Adipose tissue (tissue), 3 donors: Measurements from ENCODE around the gene BCAR3. TPM values are rescaled to one million over a fixed set of nuclear protein-coding genes. Genes with fewer than 3 reads are reported as not detected.
"Not testable (repeated sequence)": the region's sequence is repeated elsewhere in the genome, so short reads cannot be mapped to it uniquely, and the experiment has no call there.

Source experiments
- H3K27ac ChIP-seq: one replicate; pipeline ENCODE4 v1.5.1; 2013; ENCODE audit warnings: low read depth, low read length
- WGBS, 3 donors: extraction: QIAGEN DNeasy Blood & Tissue Kit; methylation state at CpG; one replicate each; pipeline ENCODE4 v1.1.7; 2013; 5-methylcytosine and 5-hydroxymethylcytosine counted together
- polyA plus RNA-seq, 3 donors: library from polyadenylated mRNA; stranded (reverse); fragments of 200-250 nt; gene quantifications; one replicate each; pipeline ENCODE4 v1.2.3, GENCODE V29; 2013
- donor health status: healthy with polysubstance abuse.
- donor health status: Bipolar disorder and iron deficiency.
- donor health status: healthy.

The BCAR3 gene
- polyA plus RNA-seq, 3 donors = 5.3 to 28.9 (median 14.8) TPM

DNA sequence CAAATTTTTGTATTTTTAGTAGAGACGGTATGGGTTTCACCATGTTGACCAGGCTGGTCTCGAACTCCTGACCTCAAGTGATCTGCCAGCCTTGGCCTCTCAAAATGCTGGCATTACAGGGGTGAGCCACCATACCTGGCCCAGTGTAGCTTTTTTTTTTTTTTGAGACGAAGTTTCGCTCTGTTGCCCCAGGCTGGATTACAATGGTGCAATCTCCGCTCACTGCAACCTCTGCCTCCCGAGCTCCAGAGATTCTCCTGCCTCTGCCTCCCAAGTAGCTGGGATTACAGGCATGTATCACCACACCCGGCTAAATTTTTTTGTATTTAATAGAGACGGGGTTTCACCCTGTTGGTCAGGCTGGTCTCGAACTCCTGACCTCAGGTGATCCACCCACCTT is 20.3 kb downstream of the BCAR3 start:
- H3K27ac ChIP-seq = not testable (repeated sequence)
- WGBS, 3 donors = 92 to 96% (median 95%) methylated on average over 9 of the region's 9 CpGs

DNA sequence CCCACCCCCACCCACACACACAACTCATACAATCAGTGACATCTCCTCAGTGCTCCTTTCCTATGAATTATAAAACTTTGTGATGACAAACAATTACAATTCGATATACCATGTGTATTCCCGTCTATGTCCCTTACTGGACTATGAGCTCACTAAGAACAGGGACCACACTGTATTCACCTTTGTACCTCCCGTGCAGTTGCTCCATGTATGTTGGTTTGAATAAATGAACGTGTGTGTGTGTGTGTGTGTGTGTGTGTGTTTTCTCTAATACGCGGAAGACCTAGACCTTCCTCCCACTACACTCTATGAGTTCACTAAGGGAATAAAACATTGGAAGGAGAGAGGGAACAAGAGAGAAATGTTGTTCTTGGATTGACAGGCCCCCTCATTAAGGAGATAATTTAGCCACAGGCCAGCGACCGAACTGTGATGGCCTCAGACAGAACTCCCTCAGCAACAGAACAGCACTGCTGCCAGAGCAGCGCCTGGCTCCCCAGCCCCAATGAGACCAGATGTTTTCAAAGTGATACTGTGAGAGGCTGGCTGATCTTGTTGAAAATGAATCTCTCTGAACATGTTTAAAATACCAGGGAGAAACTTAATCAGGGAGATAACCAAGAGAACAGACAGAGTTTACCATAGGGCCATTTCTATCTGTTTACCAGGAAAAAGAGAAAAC is 21.7 kb downstream of the BCAR3 start:
- no peak overlapping the region for H3K27ac ChIP-seq
- WGBS, 3 donors = 67 to 74% (median 69%) methylated on average over 9 of the region's 9 CpGs

DNA sequence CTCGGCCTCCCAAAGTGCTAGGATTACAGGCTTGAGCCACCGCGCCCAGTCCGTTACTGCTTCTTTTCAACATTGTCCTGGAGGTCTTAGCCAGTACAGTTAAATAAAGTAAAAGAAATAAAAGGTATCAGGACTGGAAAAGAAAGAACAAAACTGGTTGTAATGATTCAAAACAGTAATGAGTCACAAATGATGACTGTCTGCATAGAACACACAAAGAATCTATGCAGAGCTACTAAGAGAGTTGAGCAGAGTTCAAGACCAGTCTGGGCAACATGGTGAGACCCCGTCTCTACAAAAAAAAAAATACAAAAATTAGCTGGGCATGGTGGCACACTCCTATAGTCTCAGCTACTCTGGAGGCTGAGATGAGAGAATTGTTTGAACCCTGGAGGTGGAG is 23.4 kb downstream of the BCAR3 start:
- 97 to 98% (median 97%) methylated on average over 5 of the region's 5 CpGs for WGBS, 3 donors

DNA sequence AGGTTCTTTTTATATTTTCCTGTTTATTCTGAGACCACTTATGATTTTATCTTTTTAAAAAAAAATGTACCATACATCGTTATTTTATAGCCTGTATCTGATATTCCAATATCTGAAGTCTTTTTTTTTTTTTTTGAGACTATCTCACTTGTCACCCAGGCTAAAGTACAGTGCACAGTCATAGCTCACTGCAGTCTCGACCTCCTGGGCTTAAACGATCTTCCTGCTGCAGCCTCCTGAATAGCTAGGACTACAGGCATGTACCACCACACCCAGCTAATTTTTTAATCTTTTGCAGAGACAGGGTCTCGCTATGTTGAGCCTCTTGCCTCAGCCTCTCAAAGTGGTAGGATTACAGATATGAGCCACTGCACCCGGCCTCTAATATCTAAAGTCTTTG is 25.1 kb downstream of the BCAR3 start:
- H3K27ac ChIP-seq = no peak overlapping the region
- WGBS, 3 donors = 87 to 93% (median 89%) methylated on average over 5 of the region's 5 CpGs

More for the DNA sequence above, 23.4 kb downstream of the BCAR3 start:
- H3K27ac ChIP-seq = no peak overlapping the region

DNA sequence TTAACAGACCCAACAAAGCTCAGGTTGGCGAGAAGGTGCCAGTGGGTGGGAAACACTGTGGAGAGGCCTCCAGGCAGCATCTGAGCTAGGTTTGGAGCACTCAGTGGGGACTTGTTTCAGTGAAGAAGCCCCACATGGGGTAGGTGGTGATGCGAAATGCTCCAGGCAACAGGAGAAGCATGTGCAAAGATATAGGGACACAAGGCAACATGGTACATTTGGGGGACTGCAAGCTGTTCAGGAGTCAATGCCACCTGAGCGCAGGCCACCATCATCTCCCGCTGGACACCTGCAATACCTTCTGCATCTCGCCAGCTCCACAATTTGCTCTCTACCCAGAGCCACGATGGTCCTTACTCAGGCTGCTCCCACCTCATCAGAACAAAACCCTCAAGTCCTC is 28.0 kb downstream of the BCAR3 start:
- 94 to 96% (median 95%) methylated on average over 6 of the region's 6 CpGs for WGBS, 3 donors
- no peak overlapping the region for H3K27ac ChIP-seq

DNA sequence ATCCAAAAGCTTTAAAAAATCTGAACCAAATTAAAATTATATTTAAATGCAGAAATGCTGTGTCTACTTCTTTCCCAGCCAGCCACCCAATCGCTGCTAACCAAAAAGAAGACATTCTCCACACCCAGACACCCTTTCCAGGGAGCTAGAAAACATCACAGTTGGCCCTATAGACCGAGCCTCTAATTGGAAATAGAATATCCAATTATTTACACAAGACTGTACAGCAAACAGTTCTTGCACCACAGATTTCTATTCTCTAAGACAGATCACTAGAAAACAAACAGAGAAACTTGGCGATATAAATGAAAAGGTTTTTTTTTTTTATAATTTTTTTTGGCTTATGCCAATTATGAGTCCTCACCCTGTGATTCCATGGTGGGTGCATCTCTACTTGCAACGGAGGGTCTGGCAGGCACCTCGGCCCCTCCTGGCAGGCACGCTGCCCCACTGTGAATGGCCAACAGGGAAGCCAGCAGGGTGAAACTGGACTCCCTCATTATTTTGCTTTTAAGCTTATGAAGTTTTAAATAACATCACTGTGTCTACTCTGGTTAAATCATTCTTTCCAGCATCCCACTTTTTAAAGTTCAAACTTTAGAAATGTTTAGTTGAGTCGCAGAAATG is 29.2 kb downstream of the BCAR3 start:
- H3K27ac ChIP-seq = no peak overlapping the region
- WGBS, 3 donors = 62 to 81% (median 78%) methylated on average over 7 of the region's 7 CpGs

DNA sequence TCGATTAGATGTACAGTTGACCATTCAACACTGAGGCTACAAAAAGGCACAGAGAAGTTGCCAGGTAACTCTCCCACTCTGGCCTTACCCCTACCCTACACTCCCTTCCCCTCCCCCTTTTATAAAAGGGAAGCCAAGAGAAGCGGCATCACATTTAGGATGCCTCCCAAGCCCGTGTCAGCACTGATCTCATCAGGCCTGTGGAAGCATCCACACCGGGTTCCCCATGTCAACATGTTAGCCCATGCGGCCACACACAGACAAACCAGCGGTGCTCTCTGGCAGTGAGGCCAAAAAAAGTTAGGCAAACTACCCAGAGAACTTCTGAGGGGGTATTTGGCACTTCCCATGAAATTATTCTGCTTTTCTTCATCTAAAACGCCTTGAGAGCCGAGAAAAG is 29.9 kb downstream of the BCAR3 start:
- 79 to 88% (median 87%) methylated on average over 8 of the region's 8 CpGs for WGBS, 3 donors
- H3K27ac ChIP-seq = no peak overlapping the region

DNA sequence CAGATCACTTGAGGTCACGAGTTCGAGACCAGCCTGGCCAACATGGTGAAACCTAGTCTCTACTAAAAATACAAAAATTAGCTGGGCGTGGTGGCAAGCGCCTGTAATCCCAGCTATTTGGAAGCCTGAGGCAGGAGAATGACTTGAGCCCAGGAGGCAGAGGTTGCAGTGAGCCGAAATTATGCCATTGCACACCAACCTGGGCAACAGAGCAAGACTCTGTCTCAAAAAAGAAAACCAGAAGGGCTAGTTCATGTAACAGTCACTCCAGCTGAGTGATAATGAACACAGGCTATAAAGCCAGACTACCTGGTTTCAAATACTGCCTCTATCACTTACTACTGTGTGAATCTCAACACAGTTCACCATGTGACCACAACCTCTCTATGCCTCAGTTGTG is 31.5 kb downstream of the BCAR3 start:
- not testable (repeated sequence) for H3K27ac ChIP-seq
- 95 to 97% (median 96%) methylated on average over 5 of the region's 5 CpGs for WGBS, 3 donors

DNA sequence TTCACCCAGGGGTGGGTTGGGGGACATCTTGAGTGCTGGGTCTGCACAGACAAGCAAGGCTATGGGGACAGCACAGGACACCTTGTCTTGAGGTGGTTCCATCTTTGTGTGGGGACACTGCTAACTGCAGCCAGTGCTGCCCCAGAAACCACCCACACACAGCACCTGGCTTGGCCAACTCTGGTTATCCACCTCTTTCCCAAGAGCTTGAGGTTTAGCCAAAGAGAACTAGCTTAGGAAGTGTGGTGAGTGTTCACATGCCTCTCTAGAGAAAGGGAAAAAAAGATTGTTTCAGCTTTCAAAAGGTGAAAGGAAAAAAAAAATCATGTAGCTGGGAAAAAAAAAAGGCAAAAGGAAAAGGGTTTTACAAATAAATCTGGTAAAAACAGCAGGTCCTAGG is 32.4 kb downstream of the BCAR3 start:
- no peak overlapping the region for H3K27ac ChIP-seq

DNA sequence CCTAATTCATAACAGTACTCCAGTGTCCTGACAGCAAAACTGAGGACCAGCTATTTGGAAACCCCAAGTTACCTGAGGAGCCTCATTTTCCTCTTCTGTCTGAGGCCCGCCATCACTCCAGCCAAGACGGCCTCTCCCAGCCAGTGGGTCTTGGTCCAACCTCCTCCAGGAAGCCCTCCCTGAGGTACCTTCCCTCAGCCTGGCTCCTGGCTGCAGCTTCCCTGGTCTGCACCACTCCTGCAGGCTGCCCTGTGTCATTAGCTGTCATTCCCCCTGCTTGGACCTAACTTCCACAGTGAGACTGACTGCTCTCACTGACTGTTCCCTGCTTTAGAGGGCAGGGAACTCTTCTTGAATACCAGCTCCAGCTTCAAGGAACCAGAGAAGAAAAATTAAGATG is 33.0 kb downstream of the BCAR3 start:
- 91 to 97% (median 92%) methylated on average over 2 of the region's 2 CpGs for WGBS, 3 donors
- no peak overlapping the region for H3K27ac ChIP-seq

DNA sequence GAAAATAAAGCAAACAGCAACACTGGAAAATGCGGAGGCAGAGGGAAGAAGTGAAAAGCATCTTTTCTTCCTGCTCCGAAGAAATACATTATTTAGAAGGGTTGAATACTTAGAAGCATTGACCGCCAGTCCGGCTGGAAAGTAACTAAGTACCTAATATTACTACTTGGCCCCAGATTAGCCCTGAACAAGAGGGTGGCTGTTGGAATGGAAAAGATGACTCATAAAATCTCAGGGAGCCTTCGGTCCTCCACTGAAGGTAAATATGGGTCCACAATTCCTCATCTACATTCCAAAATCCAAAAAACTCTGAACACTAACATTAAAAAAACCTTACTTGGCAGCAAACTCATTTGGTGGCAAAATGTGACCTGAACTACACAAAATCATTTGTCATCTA is 40.1 kb downstream of the BCAR3 start:
- H3K27ac ChIP-seq = no peak overlapping the region
- 86 to 91% (median 90%) methylated on average over 5 of the region's 5 CpGs for WGBS, 3 donors

DNA sequence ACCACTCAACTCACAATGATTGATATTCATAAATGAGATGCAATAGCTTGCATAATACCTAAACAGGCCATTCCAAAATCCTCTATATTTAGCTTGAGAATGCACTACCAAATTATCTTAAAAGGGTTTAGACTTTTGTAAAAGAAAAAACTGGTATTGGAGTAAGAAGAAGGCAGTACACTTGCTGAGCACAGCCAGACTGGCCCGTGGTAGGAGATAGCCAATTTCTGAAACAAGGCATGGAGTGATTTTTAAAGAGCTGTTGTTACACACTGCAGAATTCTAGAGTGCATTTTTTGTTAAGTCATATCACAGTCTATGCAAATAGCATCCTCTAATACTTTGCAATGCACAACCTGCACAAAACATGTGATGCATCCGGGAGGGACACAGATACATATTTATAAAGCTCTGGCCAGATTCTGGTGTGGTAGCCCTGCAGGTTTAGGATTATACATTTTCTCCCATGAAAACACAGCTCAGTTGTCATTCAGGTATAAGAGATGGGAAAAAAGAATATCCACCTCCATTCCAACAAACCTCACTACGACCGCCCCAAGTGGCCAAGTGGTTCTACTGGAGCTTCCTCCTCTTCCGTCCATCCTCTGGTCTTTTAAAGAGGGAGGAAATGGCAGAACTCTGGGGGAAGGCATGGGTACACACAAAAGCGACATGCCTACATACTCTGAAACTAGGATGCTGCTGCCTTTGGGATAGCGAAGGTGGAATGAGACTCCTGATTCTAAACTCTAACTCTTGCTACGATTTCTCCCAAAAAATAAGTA is 40.8 kb downstream of the BCAR3 start:
- no peak overlapping the region for H3K27ac ChIP-seq
- 92 to 96% (median 94%) methylated on average over 8 of the region's 8 CpGs for WGBS, 3 donors

DNA sequence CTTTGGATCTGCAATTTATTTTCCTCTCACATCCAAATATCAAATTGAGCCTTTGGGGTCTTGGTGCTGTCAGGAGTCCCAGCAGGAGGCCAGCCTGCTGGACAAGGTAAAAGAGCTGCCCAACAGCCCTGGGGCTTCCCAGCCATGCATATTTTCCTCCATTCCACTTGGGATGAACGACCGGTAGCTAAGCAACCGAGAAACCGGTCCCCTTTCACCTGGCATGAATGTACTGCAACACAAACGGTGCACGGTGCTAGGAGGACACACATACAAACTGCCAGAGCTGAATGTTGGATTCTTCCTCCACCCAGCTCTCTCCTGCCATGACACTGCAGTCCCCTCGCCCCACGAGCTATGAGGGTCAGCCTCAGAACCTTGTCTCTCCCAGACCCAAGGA is 42.7 kb downstream of the BCAR3 start:
- WGBS, 3 donors = 67 to 84% (median 81%) methylated on average over 8 of the region's 8 CpGs
- no peak overlapping the region for H3K27ac ChIP-seq

DNA sequence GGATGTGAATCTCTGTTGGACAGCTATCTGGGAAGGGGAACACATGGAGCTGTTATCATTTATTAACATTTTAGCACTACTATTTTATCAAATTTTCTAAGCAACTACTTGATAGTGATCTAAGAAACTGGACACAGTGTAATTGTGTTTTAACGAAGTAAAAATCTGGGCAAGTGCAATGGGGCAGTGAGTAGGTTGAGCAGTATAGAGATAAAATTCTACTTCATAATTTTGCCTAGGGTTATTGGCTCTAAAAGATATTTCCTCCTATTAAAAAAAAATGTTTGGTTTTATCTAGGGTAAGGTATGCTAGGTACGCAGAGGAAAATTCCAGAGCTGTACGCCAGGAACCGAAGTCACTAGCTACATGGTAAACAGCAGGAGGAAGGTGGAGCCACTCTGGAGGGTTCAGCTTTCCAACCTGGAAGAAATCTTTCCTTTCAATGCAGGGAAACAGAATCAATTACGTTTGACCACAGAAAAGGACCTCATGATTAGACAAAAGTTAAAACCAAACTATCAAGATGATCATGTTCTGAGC is 43.3 kb downstream of the BCAR3 start:
- 40 to 82% (median 78%) methylated on average over 5 of the region's 5 CpGs for WGBS, 3 donors
- H3K27ac ChIP-seq = no peak overlapping the region

DNA sequence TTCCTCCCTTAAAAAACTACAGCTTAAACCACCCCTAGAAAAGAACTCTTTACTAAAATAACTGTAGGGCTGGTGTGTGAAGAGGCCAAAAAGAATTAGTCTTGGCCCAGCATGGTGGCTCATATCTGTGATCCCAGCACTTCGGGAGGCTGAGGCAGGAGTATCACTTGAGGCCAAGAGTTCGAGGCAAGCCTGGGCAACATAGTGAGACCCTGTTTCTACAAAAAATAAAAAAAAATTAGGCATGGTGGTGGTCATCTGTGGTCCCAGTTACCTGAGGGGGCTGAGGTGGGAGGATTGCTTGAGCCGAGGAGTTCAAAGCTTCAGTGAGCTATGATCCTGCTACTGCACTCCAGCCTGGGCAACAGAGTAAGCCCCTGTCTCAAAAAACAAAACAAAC is 44.9 kb downstream of the BCAR3 start:
- 93 to 95% (median 94%) methylated on average over 3 of the region's 3 CpGs for WGBS, 3 donors
- no peak overlapping the region for H3K27ac ChIP-seq

DNA sequence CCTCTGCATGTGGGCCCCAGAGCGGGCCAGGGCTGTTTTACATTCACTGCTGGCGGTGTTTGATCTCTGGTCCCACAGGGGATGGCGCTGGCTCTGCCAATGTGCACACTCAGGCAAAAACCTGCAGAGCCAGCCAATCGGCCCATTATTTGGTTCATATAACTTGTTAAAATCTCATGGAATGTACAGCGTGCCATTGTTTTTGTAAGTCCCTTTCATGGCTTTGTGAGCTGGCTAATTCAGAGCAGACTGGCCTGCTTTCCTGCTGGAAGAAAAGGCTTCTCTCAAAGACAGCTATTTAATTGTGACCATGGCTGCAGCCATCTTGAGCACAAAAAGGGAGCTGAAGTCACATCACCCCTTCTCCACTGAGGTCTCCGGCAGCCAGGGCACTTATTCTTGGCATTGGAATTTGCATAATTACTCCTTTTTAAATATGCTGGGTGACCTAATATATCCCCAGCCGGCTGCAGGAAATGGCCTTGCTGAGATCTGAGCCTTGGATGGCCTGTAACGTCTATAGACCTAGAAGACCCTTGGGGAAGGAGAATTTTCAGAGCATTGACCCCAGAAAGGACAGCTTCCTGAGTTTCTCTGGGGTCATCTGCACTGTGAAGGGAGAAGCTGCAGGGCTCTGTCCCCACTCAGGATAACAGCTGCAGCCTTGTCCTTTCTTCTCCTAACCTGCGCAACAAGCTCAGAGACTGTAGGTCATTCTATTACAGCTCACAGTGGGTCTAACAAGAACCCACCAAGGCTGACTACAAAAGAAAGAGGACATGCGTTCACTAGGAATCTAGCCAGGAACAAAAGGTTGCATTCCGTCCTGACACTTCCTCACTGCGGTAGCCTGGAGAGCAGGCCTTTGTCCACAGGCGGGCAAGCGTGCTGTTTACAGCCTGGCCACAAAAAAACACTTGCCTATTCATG is 45.8 kb downstream of the BCAR3 start:
- 76 to 87% (median 81%) methylated on average over 14 of the region's 14 CpGs for WGBS, 3 donors
- H3K27ac ChIP-seq = no peak overlapping the region

DNA sequence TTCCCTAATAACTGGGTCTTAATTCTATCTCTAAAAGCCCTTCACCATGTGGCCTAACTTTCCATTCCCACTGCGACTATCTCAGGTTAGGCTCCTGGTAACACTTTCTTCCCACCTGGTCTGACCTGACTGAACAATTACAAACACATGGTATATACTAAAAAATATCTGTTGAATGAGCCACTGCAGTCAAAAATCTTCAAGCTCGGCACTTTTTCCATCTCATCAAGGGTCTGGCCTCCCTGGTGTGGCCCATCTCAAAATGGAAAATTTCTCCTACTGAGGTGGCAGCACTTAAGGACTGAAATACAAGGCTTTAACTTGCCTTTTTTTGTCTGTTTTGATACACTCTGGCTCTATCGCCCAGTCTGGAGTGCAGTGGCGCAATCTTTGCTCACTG is 48.3 kb downstream of the BCAR3 start:
- 93 to 97% (median 94%) methylated on average over 4 of the region's 4 CpGs for WGBS, 3 donors

DNA sequence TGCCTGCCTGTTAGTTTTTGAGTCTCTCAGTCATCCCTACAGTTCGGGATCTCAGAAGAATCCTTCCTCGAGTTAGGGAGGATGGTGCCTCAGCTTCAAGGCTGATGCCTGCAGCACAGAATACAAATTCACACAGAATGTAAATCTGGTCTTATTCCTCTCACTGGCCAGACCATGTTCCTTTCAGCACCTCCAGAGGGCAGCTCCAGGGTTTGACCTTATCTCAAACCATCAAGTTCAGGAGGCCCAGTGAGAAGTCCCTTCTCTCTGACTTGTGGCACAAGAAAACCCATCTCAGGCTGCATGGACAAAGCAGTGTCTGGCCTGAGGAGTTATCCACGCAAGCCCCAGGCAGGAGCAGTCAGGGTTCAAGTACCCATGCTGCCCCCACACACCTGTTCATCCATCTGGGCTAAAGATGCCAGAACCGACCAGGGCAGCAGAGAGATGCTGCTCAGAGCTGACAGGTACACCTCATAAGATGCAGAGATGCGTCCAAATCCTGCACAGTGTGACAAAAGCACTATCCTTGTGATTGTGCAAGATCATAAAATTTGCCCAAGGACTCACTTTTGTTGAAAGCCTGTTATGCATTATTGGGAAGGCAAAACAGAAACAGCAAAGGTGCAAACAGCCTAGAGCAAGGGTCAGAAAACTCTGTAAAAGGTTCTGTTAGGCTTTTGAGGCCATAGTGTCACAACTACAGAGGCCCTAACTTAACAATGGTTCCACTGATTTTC is 49.8 kb downstream of the BCAR3 start:
- 84 to 94% (median 91%) methylated on average over 5 of the region's 5 CpGs for WGBS, 3 donors

More for the DNA sequence above, 48.3 kb downstream of the BCAR3 start:
- no peak overlapping the region for H3K27ac ChIP-seq

More for the DNA sequence above, 49.8 kb downstream of the BCAR3 start:
- no peak overlapping the region for H3K27ac ChIP-seq
